Epithelial cell of proximal tubule (primary cell): ENCODE measurements around the gene GRHPR. TPM values are rescaled to one million over a fixed set of nuclear protein-coding genes. Genes with fewer than 3 reads are reported as not detected.
A peak's percentile ranks its signal among the peaks of the same experiment; 100 is the strongest.
"Not testable (repeated sequence)": the region's sequence is repeated elsewhere in the genome, so short reads cannot be mapped to it uniquely, and the experiment has no call there.

Experiments used
- DNase-seq: peaks from one replicate; pipeline ENCODE4 v3.0.0-alpha.2; 2011; ENCODE audit warnings: low read depth
- H3K4me3 ChIP-seq: 2 replicates; pipeline ENCODE4 v1.5.1; 2011; ENCODE audit warnings: low read depth, mild to moderate bottlenecking, low read length
- total RNA-seq: library from RNA; depleted of rRNA; stranded (reverse); fragments of >200 nt; gene quantifications from 2 replicates; pipeline ENCODE4 v1.2.3, GENCODE V29; 2015
- TF ChIP-seq, protein P1 (sequence below): conservative IDR thresholded peaks from 2 replicates; pipeline ENCODE4 v1.5.1; 2012; ENCODE audit warnings: low read depth, mild to moderate bottlenecking, low read length

The GRHPR gene
- total RNA-seq, 1 donor from 2014 or later: 138 TPM

DNA sequence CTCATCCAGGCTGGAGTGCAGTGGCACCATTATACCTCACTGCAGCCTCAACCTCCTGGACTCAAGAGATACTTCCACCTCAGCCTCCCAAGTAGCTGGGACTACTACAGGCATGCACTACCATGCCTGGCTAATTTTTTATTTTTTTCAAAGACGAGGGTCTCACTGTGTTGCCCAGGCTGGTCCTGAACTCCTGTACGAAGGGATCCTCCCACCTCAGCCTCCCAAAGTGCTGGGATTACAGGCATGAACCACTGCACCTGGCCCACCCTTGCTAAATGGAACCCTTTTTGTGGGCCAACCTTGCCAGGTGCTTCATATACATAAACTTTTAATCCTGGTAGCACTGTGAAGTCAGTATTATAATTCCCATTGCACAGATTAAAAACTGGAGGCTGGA is 1.0 kb downstream of the GRHPR start:
- H3K4me3 ChIP-seq: peak overlapping the region; percentile 82
- TF ChIP-seq, protein P1, sequence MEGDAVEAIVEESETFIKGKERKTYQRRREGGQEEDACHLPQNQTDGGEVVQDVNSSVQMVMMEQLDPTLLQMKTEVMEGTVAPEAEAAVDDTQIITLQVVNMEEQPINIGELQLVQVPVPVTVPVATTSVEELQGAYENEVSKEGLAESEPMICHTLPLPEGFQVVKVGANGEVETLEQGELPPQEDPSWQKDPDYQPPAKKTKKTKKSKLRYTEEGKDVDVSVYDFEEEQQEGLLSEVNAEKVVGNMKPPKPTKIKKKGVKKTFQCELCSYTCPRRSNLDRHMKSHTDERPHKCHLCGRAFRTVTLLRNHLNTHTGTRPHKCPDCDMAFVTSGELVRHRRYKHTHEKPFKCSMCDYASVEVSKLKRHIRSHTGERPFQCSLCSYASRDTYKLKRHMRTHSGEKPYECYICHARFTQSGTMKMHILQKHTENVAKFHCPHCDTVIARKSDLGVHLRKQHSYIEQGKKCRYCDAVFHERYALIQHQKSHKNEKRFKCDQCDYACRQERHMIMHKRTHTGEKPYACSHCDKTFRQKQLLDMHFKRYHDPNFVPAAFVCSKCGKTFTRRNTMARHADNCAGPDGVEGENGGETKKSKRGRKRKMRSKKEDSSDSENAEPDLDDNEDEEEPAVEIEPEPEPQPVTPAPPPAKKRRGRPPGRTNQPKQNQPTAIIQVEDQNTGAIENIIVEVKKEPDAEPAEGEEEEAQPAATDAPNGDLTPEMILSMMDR: no peak
- no peak for DNase-seq

DNA sequence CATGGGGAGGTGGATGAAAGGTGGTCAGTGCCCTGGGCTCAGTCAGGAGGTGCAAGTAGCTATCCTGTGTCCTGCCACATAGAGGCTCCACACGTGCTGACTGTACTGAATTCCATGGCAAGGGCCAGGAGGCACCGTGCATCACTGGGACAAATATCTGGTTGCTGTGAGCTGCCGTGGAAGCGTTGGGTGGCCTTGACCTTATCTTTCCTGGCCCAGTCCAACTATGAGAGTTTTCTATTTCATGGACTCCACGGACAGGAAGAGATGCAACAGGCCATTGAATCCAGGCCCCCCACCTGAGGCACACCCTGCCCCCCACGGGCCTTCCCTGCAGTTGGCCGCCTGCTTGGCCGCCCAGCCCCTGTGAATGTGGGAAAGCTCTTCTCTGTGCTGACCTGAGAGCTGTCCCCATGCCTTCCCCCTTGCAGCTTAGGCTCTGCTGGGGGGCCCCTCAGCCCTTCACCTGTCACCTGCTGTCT is 1.7 kb downstream of the GRHPR start:
- peak overlapping the region; percentile 82 for H3K4me3 ChIP-seq
- no peak for DNase-seq
- TF ChIP-seq, protein P1: no peak

DNA sequence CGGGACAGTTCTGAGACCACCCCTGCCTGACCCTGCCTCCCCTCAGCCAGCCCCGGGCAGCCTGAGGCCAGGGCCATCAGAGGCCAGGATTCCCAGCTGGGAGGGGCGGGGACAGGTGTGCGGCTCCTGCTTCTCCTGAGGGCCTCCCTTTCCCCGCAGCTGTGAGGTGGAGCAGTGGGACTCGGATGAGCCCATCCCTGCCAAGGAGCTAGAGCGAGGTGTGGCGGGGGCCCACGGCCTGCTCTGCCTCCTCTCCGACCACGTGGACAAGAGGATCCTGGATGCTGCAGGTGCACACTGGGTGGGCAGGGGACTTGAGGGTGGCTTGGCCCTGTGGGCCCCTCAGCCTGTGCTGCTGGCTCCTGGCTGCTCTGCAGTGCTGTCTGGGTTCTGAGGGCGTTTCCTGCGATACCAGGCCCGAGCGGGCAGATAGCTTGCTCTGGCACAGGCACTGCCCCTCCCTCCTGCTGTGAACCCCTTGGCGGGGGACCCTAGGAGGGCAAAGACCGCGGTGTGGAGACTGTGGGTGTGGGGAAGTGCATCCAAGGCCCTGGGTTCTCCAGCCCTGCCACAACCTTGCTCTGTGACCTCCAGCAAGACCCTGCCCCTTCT is 2.3 kb downstream of the GRHPR start:
- H3K4me3 ChIP-seq: peak overlapping the region; percentile 82
- DNase-seq: no peak
- TF ChIP-seq, protein P1: no peak

DNA sequence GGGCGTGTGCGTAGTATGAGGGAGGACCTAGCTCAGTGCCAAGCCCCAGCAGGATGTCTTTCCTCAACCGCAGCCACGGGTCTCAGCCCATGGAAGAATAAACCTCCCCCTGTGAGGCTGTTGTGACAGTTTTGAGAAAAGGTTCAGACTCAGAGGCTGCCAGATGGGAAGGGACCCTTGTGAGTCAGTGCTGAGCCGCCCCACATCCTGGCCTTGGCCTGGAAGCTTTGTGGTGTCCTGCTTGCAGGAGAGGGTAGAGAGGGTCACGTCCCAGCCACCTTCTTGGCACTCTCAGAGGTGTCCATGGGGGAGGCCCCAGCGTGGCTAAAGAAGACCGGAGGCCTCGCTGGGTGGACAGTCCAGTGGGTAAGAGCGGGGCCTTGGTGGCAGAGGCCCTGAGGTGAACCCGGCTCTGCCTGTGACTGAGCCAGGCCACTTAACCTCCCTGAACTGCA is 2.8 kb downstream of the GRHPR start:
- TF ChIP-seq, protein P1: no peak
- no peak for DNase-seq
- H3K4me3 ChIP-seq: no peak overlapping the region

DNA sequence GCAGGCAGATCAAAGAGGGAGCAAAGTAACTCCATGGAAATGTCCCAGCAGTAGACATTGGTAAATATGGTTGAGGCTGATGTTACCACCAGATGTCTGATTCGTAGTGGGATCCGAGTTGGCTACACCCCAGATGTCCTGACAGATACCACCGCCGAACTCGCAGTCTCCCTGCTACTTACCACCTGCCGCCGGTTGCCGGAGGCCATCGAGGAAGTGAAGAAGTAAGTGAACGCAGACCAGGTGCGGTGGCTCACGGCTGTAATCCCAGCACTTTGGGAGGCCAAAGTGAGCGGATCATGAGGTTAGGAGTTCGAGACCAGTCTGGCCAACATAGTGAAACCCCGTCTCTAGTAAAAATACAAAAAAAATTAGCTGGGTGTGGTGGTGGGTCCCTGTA is 3.9 kb downstream of the GRHPR start:
- DNase-seq, H3K4me3 ChIP-seq: not testable (repeated sequence)

DNA sequence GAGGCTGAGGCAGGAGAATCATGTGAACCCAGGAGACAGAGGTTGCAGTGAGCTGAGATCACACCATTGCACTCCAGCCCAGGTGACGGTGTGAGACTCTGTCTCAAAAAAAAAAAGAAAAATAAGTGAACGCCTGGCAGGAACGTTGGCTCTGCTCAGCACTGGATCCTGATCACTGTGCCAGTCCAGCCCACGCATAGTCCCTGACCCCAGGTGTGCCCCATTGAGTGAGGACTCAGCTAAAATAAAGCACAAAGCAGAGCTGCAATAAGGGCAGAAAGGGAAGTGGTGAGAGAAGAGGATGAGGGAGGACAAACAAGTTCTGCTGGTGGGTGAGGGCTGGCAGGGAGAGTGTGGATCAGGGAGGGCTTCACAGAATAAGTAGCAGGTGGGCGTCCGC is 4.3 kb downstream of the GRHPR start:
- TF ChIP-seq, protein P1: no peak
- DNase-seq: no peak
- H3K4me3 ChIP-seq: no peak overlapping the region

DNA sequence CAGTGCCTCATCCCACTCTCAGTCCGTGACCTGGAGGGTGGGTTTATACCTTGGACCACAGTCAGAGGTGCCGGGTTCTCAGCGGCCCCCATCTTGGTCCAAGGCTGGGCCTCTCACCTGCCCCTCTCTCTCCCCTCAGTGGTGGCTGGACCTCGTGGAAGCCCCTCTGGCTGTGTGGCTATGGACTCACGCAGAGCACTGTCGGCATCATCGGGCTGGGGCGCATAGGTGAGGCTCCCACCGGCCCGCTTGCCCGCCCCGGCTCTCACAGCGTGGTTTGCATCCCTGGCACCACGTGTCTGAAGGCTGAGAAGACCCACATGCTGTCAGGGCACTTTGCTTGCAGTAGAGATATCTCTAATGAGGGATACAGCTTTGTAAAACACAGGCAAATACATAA is 5.8 kb downstream of the GRHPR start:
- TF ChIP-seq, protein P1: no peak
- DNase-seq: no peak
- no peak overlapping the region for H3K4me3 ChIP-seq
